ENCODE results near the gene YBEY.

YBEY gene

DNA sequence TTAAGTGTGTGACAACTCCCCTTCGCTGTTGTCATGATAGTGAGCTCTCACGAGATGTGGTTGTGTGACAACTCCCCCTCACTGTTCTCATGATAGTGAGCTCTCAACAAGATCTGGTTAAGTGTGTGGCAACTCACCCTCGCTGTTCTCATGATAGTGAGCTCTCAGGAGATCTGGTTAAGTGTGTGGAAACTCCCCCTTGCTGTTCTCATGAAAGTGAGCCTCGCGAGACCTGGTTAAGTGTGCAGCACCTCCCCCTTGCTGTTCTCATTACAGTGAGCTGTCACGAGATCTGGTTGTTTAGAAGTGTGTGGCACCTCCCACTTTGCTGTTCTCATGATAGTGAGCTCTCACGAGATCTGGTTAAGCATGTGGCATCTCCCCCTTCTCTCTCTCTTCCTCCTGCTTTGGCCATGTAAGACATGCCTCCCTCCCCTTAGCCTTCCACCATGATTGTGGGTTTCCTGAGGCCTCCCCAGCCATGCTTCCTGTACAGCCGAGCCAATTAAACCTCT is 32.5 kb upstream of the YBEY start:
- Histone ChIP-seq H3K4me3 (ENCODE audit: low read length, poor library complexity, severe bottlenecking) (peak overlapping the region; percentile 68), H3K4me1 (ENCODE audit: insufficient read depth, low read length, poor library complexity, severe bottlenecking) (peaks cover 48% of the 10 kb centered on the region), H3K36me3 (ENCODE audit: insufficient read depth, low read length) (peaks cover 73% of the 10 kb centered on the region; the same call in 1 of the 2 replicates)

DNA sequence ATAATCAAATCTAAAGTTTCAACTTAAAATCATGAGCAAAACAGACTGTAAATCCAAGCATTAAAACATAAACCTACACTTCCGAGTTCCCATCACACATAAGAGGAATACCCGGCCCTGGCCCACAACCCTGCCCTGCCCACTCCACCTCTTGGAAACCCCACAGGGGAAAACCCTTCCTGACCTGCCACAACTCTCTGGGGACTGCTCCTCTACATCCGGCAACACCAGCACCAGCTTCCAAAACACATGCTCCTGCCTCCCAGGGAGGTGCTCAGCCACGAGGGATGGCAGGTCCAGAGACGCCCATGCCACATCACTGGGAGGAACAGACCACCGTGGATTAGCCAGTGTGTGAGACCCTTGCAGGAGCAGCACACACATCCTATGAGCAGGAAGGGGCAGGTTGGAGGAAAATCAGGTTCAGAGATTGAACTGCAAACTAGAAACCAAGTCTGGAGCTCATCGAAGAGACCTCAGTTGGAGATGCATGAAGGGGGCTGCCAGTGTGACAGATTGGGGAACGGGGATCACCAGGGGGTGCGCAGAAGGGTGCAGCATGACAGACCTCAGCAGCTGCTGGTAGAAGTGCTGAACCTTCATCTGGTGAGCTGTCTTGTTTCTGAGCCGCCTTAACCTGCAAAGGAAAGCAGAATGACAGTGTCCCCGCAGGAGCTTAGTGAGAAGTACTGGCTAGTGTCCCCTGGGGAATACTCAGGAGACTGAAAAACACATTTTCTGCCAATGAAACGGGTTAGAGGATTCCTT is 31.8 kb upstream of the YBEY start:
- H3K27me3 ChIP-seq (ENCODE audit: insufficient read depth, low read length, poor library complexity, severe bottlenecking): no peaks in the 10 kb centered on the region
- peak overlapping the region; percentile 68 for H3K4me3 ChIP-seq (ENCODE audit: low read length, poor library complexity, severe bottlenecking)
- peak overlapping the region; percentile 97 for H3K4me2 ChIP-seq (ENCODE audit: low read depth, low read length, poor library complexity, severe bottlenecking)
- H3K9me3 ChIP-seq (ENCODE audit: insufficient read depth, low read depth, low read length): no peaks in the 10 kb centered on the region
- H3K4me1 ChIP-seq (ENCODE audit: insufficient read depth, low read length, poor library complexity, severe bottlenecking): peaks cover 48% of the 10 kb centered on the region
- peaks cover 10% of the 10 kb centered on the region for H3F3A ChIP-seq (ENCODE audit: low read depth)
- H3K36me3 ChIP-seq (ENCODE audit: insufficient read depth, low read length): peaks cover 71% of the 10 kb centered on the region; the same call in 1 of the 2 replicates
- H3K9me2 ChIP-seq (replicated peaks; ENCODE audit: low read depth, low read length): no peaks in the 10 kb centered on the region
- no peaks in the 10 kb centered on the region for H4K20me1 ChIP-seq (ENCODE audit: insufficient read depth, low read length, poor library complexity, severe bottlenecking)
- peak overlapping the region; percentile 80 for H3K9ac ChIP-seq (ENCODE audit: low read depth, low read length, poor library complexity, severe bottlenecking)
- no peaks in the 10 kb centered on the region for H3K79me2 ChIP-seq (ENCODE audit: insufficient read depth, low read length)
- H2AFZ ChIP-seq (ENCODE audit: low read length): no peak overlapping the region
- no peak for TF ChIP-seq EZH2phosphoT487 (IDR thresholded peaks at IDR 0.05; ENCODE audit: borderline replicate concordance)
- no peak for TF ChIP-seq CTCF (conservative IDR thresholded peaks at IDR 0.05; ENCODE audit: low read length)

More for the DNA sequence above, 32.5 kb upstream of the YBEY start:
- Histone ChIP-seq H3K9me3 (ENCODE audit: insufficient read depth, low read depth, low read length) (no peaks in the 10 kb centered on the region), H3K9me2 (replicated peaks; ENCODE audit: low read depth, low read length) (no peaks in the 10 kb centered on the region), H4K20me1 (ENCODE audit: insufficient read depth, low read length, poor library complexity, severe bottlenecking) (no peaks in the 10 kb centered on the region), H3K4me2 (ENCODE audit: low read depth, low read length, poor library complexity, severe bottlenecking) (peak overlapping the region; percentile 97), H3K27me3 (ENCODE audit: insufficient read depth, low read length, poor library complexity, severe bottlenecking) (no peaks in the 10 kb centered on the region), H3K9ac (ENCODE audit: low read depth, low read length, poor library complexity, severe bottlenecking) (peak overlapping the region; percentile 80), H2AFZ (ENCODE audit: low read length) (no peak overlapping the region), H3K79me2 (ENCODE audit: insufficient read depth, low read length) (no peaks in the 10 kb centered on the region), H3F3A (ENCODE audit: low read depth) (peaks cover 10% of the 10 kb centered on the region)
- TF ChIP-seq CTCF (conservative IDR thresholded peaks at IDR 0.05; ENCODE audit: low read length) (no peak), EZH2phosphoT487 (IDR thresholded peaks at IDR 0.05; ENCODE audit: borderline replicate concordance) (no peak)

GRCh38 chr21:46255166-46255565 is 31.0 kb upstream of the YBEY start:
- peak overlapping the region; percentile 68 for H3K4me3 ChIP-seq (ENCODE audit: low read length, poor library complexity, severe bottlenecking)
- peaks cover 67% of the 10 kb centered on the region; the same call in 1 of the 2 replicates for H3K36me3 ChIP-seq (ENCODE audit: insufficient read depth, low read length)
- no peak overlapping the region for H2AFZ ChIP-seq (ENCODE audit: low read length)
- no peaks in the 10 kb centered on the region for H4K20me1 ChIP-seq (ENCODE audit: insufficient read depth, low read length, poor library complexity, severe bottlenecking)
- peaks cover 46% of the 10 kb centered on the region for H3K4me1 ChIP-seq (ENCODE audit: insufficient read depth, low read length, poor library complexity, severe bottlenecking)
- H3K27me3 ChIP-seq (ENCODE audit: insufficient read depth, low read length, poor library complexity, severe bottlenecking): no peaks in the 10 kb centered on the region
- no peaks in the 10 kb centered on the region for H3K9me3 ChIP-seq (ENCODE audit: insufficient read depth, low read depth, low read length)
- no peak for TF ChIP-seq CTCF (conservative IDR thresholded peaks at IDR 0.05; ENCODE audit: low read length)
- no peak for TF ChIP-seq EZH2phosphoT487 (IDR thresholded peaks at IDR 0.05; ENCODE audit: borderline replicate concordance)
- H3K4me2 ChIP-seq (ENCODE audit: low read depth, low read length, poor library complexity, severe bottlenecking): peak overlapping the region; percentile 97
- no peaks in the 10 kb centered on the region for H3K9me2 ChIP-seq (replicated peaks; ENCODE audit: low read depth, low read length)
- H3K9ac ChIP-seq (ENCODE audit: low read depth, low read length, poor library complexity, severe bottlenecking): peak overlapping the region; percentile 80
- no peaks in the 10 kb centered on the region for H3K79me2 ChIP-seq (ENCODE audit: insufficient read depth, low read length)
- peaks cover 10% of the 10 kb centered on the region for H3F3A ChIP-seq (ENCODE audit: low read depth)
